ENCODE results near the gene RPS29. TPM values are rescaled to one million over a fixed set of nuclear protein-coding genes. Genes with fewer than 3 reads are reported as not detected.

Gene RPS29
- total and polyA plus RNA-seq, 2 experiments from 2014 or later, result 875 to 3,841 TPM

DNA sequence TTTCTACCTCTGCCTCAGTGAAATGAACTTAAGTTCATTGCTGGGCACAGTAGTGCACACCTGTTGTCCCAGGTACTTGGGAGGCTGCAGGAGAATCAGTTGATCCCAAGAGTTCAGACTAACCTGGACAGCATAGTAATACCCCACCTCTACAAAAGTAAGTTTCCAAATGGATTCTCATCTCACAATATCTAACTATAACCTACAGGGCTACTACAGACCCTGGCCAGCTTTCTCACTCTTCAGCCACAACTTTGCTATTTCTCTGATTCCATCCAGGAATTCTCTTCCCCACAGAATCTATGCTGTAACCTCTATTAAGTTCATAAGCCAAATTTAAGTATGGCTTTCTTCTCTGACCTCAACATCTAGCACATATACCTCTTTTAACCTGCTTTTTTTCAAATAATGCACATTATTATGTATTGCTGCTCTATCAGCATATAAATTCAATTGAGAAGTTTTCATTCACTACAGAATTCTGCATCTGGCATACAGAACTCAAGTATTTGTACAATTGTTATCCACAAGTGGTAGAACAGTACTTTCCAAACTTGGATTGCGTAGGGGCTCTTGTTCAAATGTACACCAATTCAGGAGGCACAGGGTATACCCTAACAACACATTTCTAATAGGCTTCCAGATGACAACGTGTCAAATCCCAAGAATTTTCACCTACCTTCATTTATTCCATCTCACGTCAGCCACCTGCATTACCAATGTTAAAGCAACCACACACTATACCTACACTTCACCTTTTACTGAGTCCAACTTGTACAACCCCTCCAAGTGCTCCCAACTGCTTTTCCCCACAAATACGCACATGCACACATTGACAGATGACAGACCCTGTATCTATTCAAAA lies 3.8 kb downstream of the RPS29 start:
- no peaks in the 10 kb centered on the region for H3K9me3 ChIP-seq (ENCODE audit: low read depth)
- H3K79me2 ChIP-seq, result peaks cover 73% of the 10 kb centered on the region
- H3K27ac ChIP-seq, result no peak overlapping the region
- TF ChIP-seq CTCF (IDR thresholded peaks at IDR 0.05; ENCODE audit: poor library complexity), result no peak
- no peak for TF ChIP-seq EZH2phosphoT487 (IDR thresholded peaks at IDR 0.05; ENCODE audit: low read depth, severe bottlenecking, unreplicated experiment)
- TF ChIP-seq EZH2 (IDR thresholded peaks at IDR 0.05; ENCODE audit: borderline replicate concordance), result no peak
- peak overlapping the region; percentile 82 for H3K4me2 ChIP-seq
- H3K9me2 ChIP-seq (replicated peaks; ENCODE audit: insufficient read depth), result no peaks in the 10 kb centered on the region
- H3K4me3 ChIP-seq, result no peak overlapping the region
- no peak overlapping the region for H2AFZ ChIP-seq
- WGBS (ENCODE audit: low lambda C conversion rate, missing lambda C conversion rate), result 94% methylated on average over 4 of the region's 4 CpGs
- H3K27me3 ChIP-seq, result no peaks in the 10 kb centered on the region
- peaks cover 8% of the 10 kb centered on the region for H3K36me3 ChIP-seq (replicated peaks; ENCODE audit: insufficient read depth, low read depth)
- H4K20me1 ChIP-seq (ENCODE audit: insufficient read depth, poor library complexity, severe bottlenecking), result peaks cover 53% of the 10 kb centered on the region
- H3K4me1 ChIP-seq (ENCODE audit: insufficient read depth), result peaks cover 8% of the 10 kb centered on the region
- DNase-seq (ENCODE audit: low spot score), result no peak

GRCh38 chr14:49581209-49582112 lies 4.7 kb downstream of the RPS29 start:
- H3K9me2 ChIP-seq (replicated peaks; ENCODE audit: insufficient read depth), result no peaks in the 10 kb centered on the region
- no peak for DNase-seq (ENCODE audit: low spot score)
- peaks cover 53% of the 10 kb centered on the region for H4K20me1 ChIP-seq (ENCODE audit: insufficient read depth, poor library complexity, severe bottlenecking)
- no peak for TF ChIP-seq EZH2phosphoT487 (IDR thresholded peaks at IDR 0.05; ENCODE audit: low read depth, severe bottlenecking, unreplicated experiment)
- TF ChIP-seq CTCF (IDR thresholded peaks at IDR 0.05; ENCODE audit: poor library complexity), result no peak
- TF ChIP-seq EZH2 (IDR thresholded peaks at IDR 0.05; ENCODE audit: borderline replicate concordance), result no peak
- H3K4me1 ChIP-seq (ENCODE audit: insufficient read depth), result peaks cover 8% of the 10 kb centered on the region
- peaks cover 73% of the 10 kb centered on the region for H3K79me2 ChIP-seq
- H3K4me2 ChIP-seq, result no peak overlapping the region
- 74% methylated on average over 9 of the region's 9 CpGs for WGBS (ENCODE audit: low lambda C conversion rate, missing lambda C conversion rate)
- H3K9me3 ChIP-seq (ENCODE audit: low read depth), result no peaks in the 10 kb centered on the region
- peaks cover 8% of the 10 kb centered on the region for H3K36me3 ChIP-seq (replicated peaks; ENCODE audit: insufficient read depth, low read depth)
- no peak overlapping the region for H2AFZ ChIP-seq
- no peak overlapping the region for H3K27ac ChIP-seq
- no peak overlapping the region for H3K4me3 ChIP-seq
- H3K27me3 ChIP-seq, result no peaks in the 10 kb centered on the region

GRCh38 chr14:49579841-49580240 lies 6.3 kb downstream of the RPS29 start:
- H2AFZ ChIP-seq, result no peak overlapping the region
- no peak for DNase-seq (ENCODE audit: low spot score)
- no peak overlapping the region for H3K4me3 ChIP-seq
- TF ChIP-seq EZH2 (IDR thresholded peaks at IDR 0.05; ENCODE audit: borderline replicate concordance) (no peak), CTCF (IDR thresholded peaks at IDR 0.05; ENCODE audit: poor library complexity) (no peak), EZH2phosphoT487 (IDR thresholded peaks at IDR 0.05; ENCODE audit: low read depth, severe bottlenecking, unreplicated experiment) (no peak)
- H3K4me2 ChIP-seq, result no peak overlapping the region
- WGBS (ENCODE audit: low lambda C conversion rate, missing lambda C conversion rate), result 95% methylated on average over 2 of the region's 2 CpGs
- H3K9me2 ChIP-seq (replicated peaks; ENCODE audit: insufficient read depth), result no peaks in the 10 kb centered on the region
- H3K9me3 ChIP-seq (ENCODE audit: low read depth), result no peaks in the 10 kb centered on the region
- H3K79me2 ChIP-seq, result peaks cover 61% of the 10 kb centered on the region
- H3K27ac ChIP-seq, result no peak overlapping the region
- H3K36me3 ChIP-seq (replicated peaks; ENCODE audit: insufficient read depth, low read depth), result peaks cover 8% of the 10 kb centered on the region
- peaks cover 45% of the 10 kb centered on the region for H4K20me1 ChIP-seq (ENCODE audit: insufficient read depth, poor library complexity, severe bottlenecking)
- peaks cover 8% of the 10 kb centered on the region for H3K4me1 ChIP-seq (ENCODE audit: insufficient read depth)
- no peaks in the 10 kb centered on the region for H3K27me3 ChIP-seq
